ENCODE data around the gene SULT1B1. TPM values are rescaled to one million over a fixed set of nuclear protein-coding genes. Genes with fewer than 3 reads are reported as not detected.

SULT1B1 gene
- total RNA-seq: 0.50 and 1.2 TPM in 2 replicates
- long read RNA-seq: 0 reads

GRCh38 chr4:69760455-69760854, at the start of gene SULT1B1:
Gene SULT1B1, minus strand, starts transcription at chr4:69760620. Its CDS starts 5,403 bp downstream, at chr4:69755217.
- Mint-ChIP-seq H3K4me1 (ENCODE audit: unreplicated experiment) (peaks cover 39% of the 10 kb centered on the region), H3K4me3 (ENCODE audit: unreplicated experiment) (no peak within 1 kb of the TSS), H3K36me3 (ENCODE audit: unreplicated experiment) (no peaks in the 10 kb centered on the region), H3K9me3 (ENCODE audit: unreplicated experiment) (no peaks in the 10 kb centered on the region), H3K27ac (ENCODE audit: unreplicated experiment) (peak within 1 kb of the TSS; percentile 84), H3K27me3 (ENCODE audit: unreplicated experiment) (no peaks in the 10 kb centered on the region)
- DNase-seq (ENCODE audit: extremely low spot score, unreplicated experiment): no peak
- TF ChIP-seq CTCF (IDR thresholded peaks at IDR 0.05): no peak

- DNase-seq (ENCODE audit: extremely low spot score, unreplicated experiment): no peak
- peaks cover 22% of the 10 kb centered on the region for H3K4me1 Mint-ChIP-seq (ENCODE audit: unreplicated experiment)
- peaks cover 4% of the 10 kb centered on the region for H3K36me3 Mint-ChIP-seq (ENCODE audit: unreplicated experiment)
- peak overlapping the region; percentile 89 for H3K27ac Mint-ChIP-seq (ENCODE audit: unreplicated experiment)
- no peaks in the 10 kb centered on the region for H3K27me3 Mint-ChIP-seq (ENCODE audit: unreplicated experiment)
- H3K4me3 Mint-ChIP-seq (ENCODE audit: unreplicated experiment): no peak overlapping the region
- TF ChIP-seq CTCF (IDR thresholded peaks at IDR 0.05): peak; percentile 46
- no peaks in the 10 kb centered on the region for H3K9me3 Mint-ChIP-seq (ENCODE audit: unreplicated experiment)
Measured at GRCh38 chr4:69800599-69800998, 40.2 kb upstream of the SULT1B1 start.

GRCh38 chr4:69799337-69799736, 38.9 kb upstream of the SULT1B1 start:
- DNase-seq (ENCODE audit: extremely low spot score, unreplicated experiment): no peak
- H3K27ac Mint-ChIP-seq (ENCODE audit: unreplicated experiment): peak overlapping the region; percentile 69
- no peak for TF ChIP-seq CTCF (IDR thresholded peaks at IDR 0.05)
- no peaks in the 10 kb centered on the region for H3K27me3 Mint-ChIP-seq (ENCODE audit: unreplicated experiment)
- no peak overlapping the region for H3K4me3 Mint-ChIP-seq (ENCODE audit: unreplicated experiment)
- H3K4me1 Mint-ChIP-seq (ENCODE audit: unreplicated experiment): peaks cover 22% of the 10 kb centered on the region
- no peaks in the 10 kb centered on the region for H3K9me3 Mint-ChIP-seq (ENCODE audit: unreplicated experiment)
- H3K36me3 Mint-ChIP-seq (ENCODE audit: unreplicated experiment): peaks cover 4% of the 10 kb centered on the region

GRCh38 chr4:69793732-69794131, 33.3 kb upstream of the SULT1B1 start:
- Mint-ChIP-seq H3K9me3 (ENCODE audit: unreplicated experiment) (no peaks in the 10 kb centered on the region), H3K27me3 (ENCODE audit: unreplicated experiment) (no peaks in the 10 kb centered on the region), H3K36me3 (ENCODE audit: unreplicated experiment) (peaks cover 4% of the 10 kb centered on the region), H3K4me1 (ENCODE audit: unreplicated experiment) (peaks cover 8% of the 10 kb centered on the region), H3K27ac (ENCODE audit: unreplicated experiment) (no peak overlapping the region), H3K4me3 (ENCODE audit: unreplicated experiment) (no peak overlapping the region)
- no peak for DNase-seq (ENCODE audit: extremely low spot score, unreplicated experiment)
- TF ChIP-seq CTCF (IDR thresholded peaks at IDR 0.05): no peak

GRCh38 chr4:69787879-69788278, 27.5 kb upstream of the SULT1B1 start:
- Mint-ChIP-seq H3K9me3 (ENCODE audit: unreplicated experiment) (no peaks in the 10 kb centered on the region), H3K36me3 (ENCODE audit: unreplicated experiment) (no peaks in the 10 kb centered on the region), H3K27ac (ENCODE audit: unreplicated experiment) (peak overlapping the region; percentile 23), H3K27me3 (ENCODE audit: unreplicated experiment) (no peaks in the 10 kb centered on the region), H3K4me1 (ENCODE audit: unreplicated experiment) (peaks cover 39% of the 10 kb centered on the region), H3K4me3 (ENCODE audit: unreplicated experiment) (no peak overlapping the region)
- TF ChIP-seq CTCF (IDR thresholded peaks at IDR 0.05): no peak
- DNase-seq (ENCODE audit: extremely low spot score, unreplicated experiment): no peak

Measured in osteocyte (in vitro differentiated cells).